NCI-H1694 treated with DMSO at 0.1 percent for 48 hours (cell line): ENCODE results near the gene PHF14.

Source experiments
- DNase-seq: peaks from one replicate; lab custom pipeline; 2025; lab: John Stamatoyannopoulos, UW

PHF14 gene

GRCh38 chr7:11120068-11120664 is 146.5 kb downstream of the PHF14 start:
- no peak for DNase-seq

GRCh38 chr7:11120675-11121220 is 147.1 kb downstream of the PHF14 start:
- DNase-seq, result no peak

- DNase-seq, result no peak
Observed at GRCh38 chr7:11124856-11125559, 151.3 kb downstream of the PHF14 start.

GRCh38 chr7:11127114-11127785 is 153.6 kb downstream of the PHF14 start:
- DNase-seq, result no peak

GRCh38 chr7:11127988-11128387 is 154.3 kb downstream of the PHF14 start:
- no peak for DNase-seq

- DNase-seq, result no peak
Observed at GRCh38 chr7:11128498-11128897, 154.8 kb downstream of the PHF14 start.

GRCh38 chr7:11130012-11130411 is 156.3 kb downstream of the PHF14 start:
- DNase-seq, result no peak

GRCh38 chr7:11130601-11131000 is 156.9 kb downstream of the PHF14 start:
- no peak for DNase-seq

GRCh38 chr7:11133436-11133959 is 159.8 kb downstream of the PHF14 start:
- DNase-seq, result no peak

GRCh38 chr7:11135573-11135972 is 161.9 kb downstream of the PHF14 start:
- DNase-seq, result no peak

- no peak for DNase-seq
Observed at GRCh38 chr7:11141541-11141940, 167.9 kb downstream of the PHF14 start.

GRCh38 chr7:11153694-11154093 is 180.0 kb downstream of the PHF14 start:
- no peak for DNase-seq

GRCh38 chr7:11155883-11156282 is 182.2 kb downstream of the PHF14 start:
- no peak for DNase-seq

GRCh38 chr7:11161499-11161898 is 187.8 kb downstream of the PHF14 start:
- no peak for DNase-seq

GRCh38 chr7:11163220-11163619 is 189.5 kb downstream of the PHF14 start:
- no peak for DNase-seq

GRCh38 chr7:11166051-11166450 is 192.4 kb downstream of the PHF14 start:
- DNase-seq, result no peak

- no peak for DNase-seq
Observed at GRCh38 chr7:11168650-11169170, 195.0 kb downstream of the PHF14 start.

GRCh38 chr7:11170175-11170574 is 196.5 kb downstream of the PHF14 start:
- peak; percentile 61 for DNase-seq

GRCh38 chr7:11170863-11171568 is 197.3 kb downstream of the PHF14 start:
- peak; percentile 10 for DNase-seq

GRCh38 chr7:11171569-11172192 is 198.0 kb downstream of the PHF14 start:
- DNase-seq, result no peak

GRCh38 chr7:11172835-11173234 is 199.2 kb downstream of the PHF14 start:
- DNase-seq, result no peak
